ENCODE results near the gene ILF3. TPM values are rescaled to one million over a fixed set of nuclear protein-coding genes. Genes with fewer than 3 reads are reported as not detected.

The ILF3 gene
- polyA plus RNA-seq, 3 donors = 34.4 to 189 (median 48.1) TPM

- no peak for TF ChIP-seq CTCF (IDR thresholded peaks at IDR 0.05)
- peak overlapping the region; percentile 40 to 48 for H3K27ac ChIP-seq (ENCODE audit: low read depth in 1 of 2, low read length in 2 of 2)
- no peak overlapping the region for H2AFZ ChIP-seq (ENCODE audit: insufficient read depth, low read depth, low read length, poor library complexity, severe bottlenecking)
- intact Hi-C loops (cut with micrococcal nuclease) = loop anchor here in 1 of 2 donors (5.0 kb wide), 1 partner anchor 33 kb away; no protein-coding TSS in a partner anchor
- no peaks in the 10 kb centered on the region for H3K27me3 ChIP-seq (ENCODE audit: control insufficient read depth in 2 of 2, insufficient read depth in 2 of 2, low read length in 2 of 2)
- Mint-ChIP-seq H3K36me3 (peaks cover 68 to 91% of the 10 kb centered on the region in 2 donors), H3K9me3 (no peaks in the 10 kb centered on the region), H3K4me3 (no peak overlapping the region), H3K27me3 (ENCODE audit: low read depth in 3 of 3) (peaks cover 0 to 5% (median 2%) of the 10 kb centered on the region in 3 donors), H3K4me1 (peaks cover 52% of the 10 kb centered on the region), H3K27ac (peak overlapping the region in 6 of 7 donors; percentile 45 to 87 (median 80))
- H3K79me2 ChIP-seq (ENCODE audit: insufficient read depth, low read length) = no peaks in the 10 kb centered on the region
- peak overlapping the region in 1 of 3 experiments; percentile 43 for H3K4me3 ChIP-seq (replicated peaks in 1 of 3; ENCODE audit: low read depth in 2 of 3, low read length in 3 of 3)
- WGBS (ENCODE audit: insufficient coverage) = 96% methylated on average over 4 of the region's 6 CpGs
- no peaks in the 10 kb centered on the region for H3K9me3 ChIP-seq (replicated peaks in 1 of 2; ENCODE audit: control insufficient read depth in 1 of 2, insufficient read depth in 1 of 2, low read length in 2 of 2)
- H3K4me2 ChIP-seq (replicated peaks; ENCODE audit: extremely low read depth, low read length, poor library complexity, severe bottlenecking) = peak overlapping the region; percentile 17
- no peak for DNase-seq
- H3K36me3 ChIP-seq (replicated peaks in 1 of 2; ENCODE audit: control insufficient read depth in 1 of 2, insufficient read depth in 2 of 2, low read length in 2 of 2) = peaks cover 46 to 67% of the 10 kb centered on the region in 2 donors
- H3K4me1 ChIP-seq (ENCODE audit: control insufficient read depth in 1 of 2, insufficient read depth in 2 of 2, low read length in 2 of 2) = peaks cover 26 to 54% of the 10 kb centered on the region in 2 donors
- peaks cover 34% of the 10 kb centered on the region for H4K20me1 ChIP-seq (ENCODE audit: insufficient read depth, low read length)
- no peak overlapping the region for H3K9ac ChIP-seq (ENCODE audit: insufficient read depth, low read length, poor library complexity, severe bottlenecking)
Measured at GRCh38 chr19:10634963-10635362, 19.2 kb upstream of the ILF3 start.

GRCh38 chr19:10636304-10636972, 17.7 kb upstream of the ILF3 start:
- intact Hi-C loops (cut with micrococcal nuclease) = loop anchor here in 1 of 2 donors (5.0 kb wide), 1 partner anchor 34 kb away; no protein-coding TSS in a partner anchor
- peak overlapping the region in 2 of 7 donors; percentile 28 to 60 for H3K27ac Mint-ChIP-seq
- H3K4me1 Mint-ChIP-seq = peaks cover 55% of the 10 kb centered on the region
- 97% methylated on average over 37 of the region's 37 CpGs for WGBS (ENCODE audit: insufficient coverage)
- H3K4me2 ChIP-seq (replicated peaks; ENCODE audit: extremely low read depth, low read length, poor library complexity, severe bottlenecking) = no peak overlapping the region
- no peaks in the 10 kb centered on the region for H3K27me3 ChIP-seq (ENCODE audit: control insufficient read depth in 2 of 2, insufficient read depth in 2 of 2, low read length in 2 of 2)
- peaks cover 41% of the 10 kb centered on the region for H4K20me1 ChIP-seq (ENCODE audit: insufficient read depth, low read length)
- peaks cover 2 to 3% (median 2%) of the 10 kb centered on the region in 3 donors for H3K27me3 Mint-ChIP-seq (ENCODE audit: low read depth in 3 of 3)
- peaks cover 26 to 60% of the 10 kb centered on the region in 2 donors for H3K4me1 ChIP-seq (ENCODE audit: control insufficient read depth in 1 of 2, insufficient read depth in 2 of 2, low read length in 2 of 2)
- H3K4me3 ChIP-seq (replicated peaks in 1 of 3; ENCODE audit: low read depth in 2 of 3, low read length in 3 of 3) = peak overlapping the region in 1 of 3 experiments; percentile 43
- no peaks in the 10 kb centered on the region for H3K9me3 ChIP-seq (replicated peaks in 1 of 2; ENCODE audit: control insufficient read depth in 1 of 2, insufficient read depth in 1 of 2, low read length in 2 of 2)
- DNase-seq = no peak
- peaks cover 67 to 87% of the 10 kb centered on the region in 2 donors for H3K36me3 Mint-ChIP-seq
- no peak overlapping the region for H3K9ac ChIP-seq (ENCODE audit: insufficient read depth, low read length, poor library complexity, severe bottlenecking)
- H3K9me3 Mint-ChIP-seq = no peaks in the 10 kb centered on the region
- H3K79me2 ChIP-seq (ENCODE audit: insufficient read depth, low read length) = no peaks in the 10 kb centered on the region
- H3K27ac ChIP-seq (ENCODE audit: low read depth in 1 of 2, low read length in 2 of 2) = peak overlapping the region; percentile 12 to 48
- peak overlapping the region in 1 of 2 donors; percentile 20 for H3K4me3 Mint-ChIP-seq
- H3K36me3 ChIP-seq (replicated peaks in 1 of 2; ENCODE audit: control insufficient read depth in 1 of 2, insufficient read depth in 2 of 2, low read length in 2 of 2) = peaks cover 44 to 67% of the 10 kb centered on the region in 2 donors
- no peak overlapping the region for H2AFZ ChIP-seq (ENCODE audit: insufficient read depth, low read depth, low read length, poor library complexity, severe bottlenecking)
- TF ChIP-seq CTCF (IDR thresholded peaks at IDR 0.05) = no peak
